ENCODE measurements around the gene PUSL1. TPM values are rescaled to one million over a fixed set of nuclear protein-coding genes. Genes with fewer than 3 reads are reported as not detected.

Gene PUSL1, protein sequence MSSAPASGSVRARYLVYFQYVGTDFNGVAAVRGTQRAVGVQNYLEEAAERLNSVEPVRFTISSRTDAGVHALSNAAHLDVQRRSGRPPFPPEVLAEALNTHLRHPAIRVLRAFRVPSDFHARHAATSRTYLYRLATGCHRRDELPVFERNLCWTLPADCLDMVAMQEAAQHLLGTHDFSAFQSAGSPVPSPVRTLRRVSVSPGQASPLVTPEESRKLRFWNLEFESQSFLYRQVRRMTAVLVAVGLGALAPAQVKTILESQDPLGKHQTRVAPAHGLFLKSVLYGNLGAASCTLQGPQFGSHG
- total RNA-seq (ENCODE audit: unreplicated experiment) = 45.5 TPM
- long read RNA-seq, transcript PUSL1-201 (8 exons, 1,287 nt) = major isoform, 15 of 36 reads
- long read RNA-seq, partial matches to known transcripts = 8 of 36 reads
- long read RNA-seq, other reads (novel, unspliced or antisense) = 13 of 36 reads

- Mint-ChIP-seq H3K4me1 (ENCODE audit: low read depth, unreplicated experiment) (no peaks in the 10 kb centered on the region), H3K27ac (ENCODE audit: unreplicated experiment) (peak within 1 kb of the TSS; percentile 99), H3K4me3 (ENCODE audit: unreplicated experiment) (peak within 1 kb of the TSS; percentile 97), H3K9me3 (ENCODE audit: unreplicated experiment) (peaks cover 13% of the 10 kb centered on the region), H3K36me3 (ENCODE audit: unreplicated experiment) (no peaks in the 10 kb centered on the region), H3K27me3 (ENCODE audit: unreplicated experiment) (peaks cover 25% of the 10 kb centered on the region)
- no peak for TF ChIP-seq CTCF (IDR thresholded peaks at IDR 0.05; ENCODE audit: partially characterized antibody, unreplicated experiment)
- DNase-seq = peak; percentile 89
Measured at GRCh38 chr1:1307923-1308755, at the start of gene PUSL1, which contains the start of gene ACAP3. Gene PUSL1 (plus strand): TSS chr1:1308597. CDS start chr1:1308644, 47 bp downstream. Gene ACAP3 (minus strand): TSS chr1:1307930. CDS start chr1:1307815, 115 bp downstream.

DNA sequence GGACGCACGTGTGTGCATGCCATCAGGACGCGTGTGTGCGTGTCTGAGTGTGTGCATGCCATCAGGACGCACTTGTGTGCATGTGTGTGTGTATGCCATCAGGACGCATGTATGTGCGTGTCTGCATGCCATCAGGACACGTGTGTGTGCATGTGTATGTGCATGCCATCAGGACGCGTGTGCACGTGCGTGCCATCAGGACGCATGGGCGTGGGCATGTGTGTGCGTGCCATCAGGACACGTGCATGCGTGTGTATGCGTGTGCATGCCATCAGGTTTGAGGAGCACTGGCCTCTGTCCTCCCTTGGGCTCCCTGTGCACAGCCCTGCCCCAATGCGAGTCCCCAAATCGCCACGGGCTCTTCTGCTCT is 49.3 kb upstream of the PUSL1 start:
- H3K4me1 Mint-ChIP-seq (ENCODE audit: low read depth, unreplicated experiment) = peaks cover 23% of the 10 kb centered on the region
- H3K9me3 Mint-ChIP-seq (ENCODE audit: unreplicated experiment) = peaks cover 11% of the 10 kb centered on the region
- peak overlapping the region; percentile 28 for H3K27ac Mint-ChIP-seq (ENCODE audit: unreplicated experiment)
- DNase-seq = no peak
- H3K27me3 Mint-ChIP-seq (ENCODE audit: unreplicated experiment) = peaks cover 7% of the 10 kb centered on the region
- TF ChIP-seq CTCF (IDR thresholded peaks at IDR 0.05; ENCODE audit: partially characterized antibody, unreplicated experiment) = no peak
- H3K36me3 Mint-ChIP-seq (ENCODE audit: unreplicated experiment) = no peaks in the 10 kb centered on the region
- no peak overlapping the region for H3K4me3 Mint-ChIP-seq (ENCODE audit: unreplicated experiment)

GRCh38 chr1:1259540-1259939 is 48.9 kb upstream of the PUSL1 start:
- peaks cover 7% of the 10 kb centered on the region for H3K27me3 Mint-ChIP-seq (ENCODE audit: unreplicated experiment)
- H3K27ac Mint-ChIP-seq (ENCODE audit: unreplicated experiment) = peak overlapping the region; percentile 56
- peaks cover 23% of the 10 kb centered on the region for H3K4me1 Mint-ChIP-seq (ENCODE audit: low read depth, unreplicated experiment)
- H3K4me3 Mint-ChIP-seq (ENCODE audit: unreplicated experiment) = no peak overlapping the region
- H3K9me3 Mint-ChIP-seq (ENCODE audit: unreplicated experiment) = peaks cover 11% of the 10 kb centered on the region
- H3K36me3 Mint-ChIP-seq (ENCODE audit: unreplicated experiment) = no peaks in the 10 kb centered on the region
- TF ChIP-seq CTCF (IDR thresholded peaks at IDR 0.05; ENCODE audit: partially characterized antibody, unreplicated experiment) = no peak
- DNase-seq = no peak

DNA sequence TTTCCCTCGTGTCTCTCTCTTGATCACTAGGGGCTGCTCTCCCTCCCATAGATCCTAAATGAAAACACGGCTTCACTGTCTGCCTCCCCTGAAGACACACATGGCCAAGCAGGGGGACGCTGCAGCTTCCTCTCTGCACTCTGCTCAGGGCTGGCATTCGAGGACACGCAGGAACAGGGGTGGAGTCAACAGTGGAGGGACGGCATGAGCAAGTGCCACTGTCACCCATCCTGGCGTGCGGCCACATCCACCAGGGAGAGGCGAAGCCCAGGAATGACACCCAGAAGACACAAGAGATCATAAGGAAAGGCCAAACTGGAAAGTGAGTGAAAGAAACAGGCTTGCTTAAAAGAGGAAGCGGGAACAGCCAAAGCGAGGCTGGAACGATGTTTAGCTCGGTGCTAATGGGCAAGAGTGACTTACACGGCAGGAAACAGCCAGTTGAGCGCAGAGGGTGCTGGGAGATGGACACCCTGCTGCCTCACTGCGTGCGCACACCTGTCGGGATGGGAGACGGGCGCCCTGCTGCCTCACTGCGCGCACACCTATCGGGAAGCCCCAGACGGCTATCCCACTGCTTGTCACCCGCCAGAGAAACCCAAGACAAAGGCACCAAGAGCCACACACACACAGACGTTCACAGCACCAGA is 48.3 kb upstream of the PUSL1 start:
- no peak for DNase-seq
- peaks cover 7% of the 10 kb centered on the region for H3K27me3 Mint-ChIP-seq (ENCODE audit: unreplicated experiment)
- TF ChIP-seq CTCF (IDR thresholded peaks at IDR 0.05; ENCODE audit: partially characterized antibody, unreplicated experiment) = no peak
- H3K4me3 Mint-ChIP-seq (ENCODE audit: unreplicated experiment) = peak overlapping the region; percentile 22
- no peaks in the 10 kb centered on the region for H3K36me3 Mint-ChIP-seq (ENCODE audit: unreplicated experiment)
- peaks cover 9% of the 10 kb centered on the region for H3K9me3 Mint-ChIP-seq (ENCODE audit: unreplicated experiment)
- peak overlapping the region; percentile 56 for H3K27ac Mint-ChIP-seq (ENCODE audit: unreplicated experiment)
- H3K4me1 Mint-ChIP-seq (ENCODE audit: low read depth, unreplicated experiment) = peaks cover 23% of the 10 kb centered on the region

All from glutamatergic neuron (in vitro differentiated cells).